HG03066 (cell line): ENCODE measurements around the gene ZNF805.
"Not testable (repeated sequence)": the region's sequence is repeated elsewhere in the genome, so short reads cannot be mapped to it uniquely, and the experiment has no call there.

Experiments used
- ATAC-seq: cut with Tn5 transposase; IDR thresholded peaks from one replicate; pipeline ENCODE4 v1.9.1; 2021; ENCODE audit warnings: low read depth; ENCODE audit not compliant: unreplicated experiment

The ZNF805 gene

GRCh38 chr19:57267291-57267690, 26.9 kb downstream of the ZNF805 start:
- ATAC-seq, result no peak

- ATAC-seq, result no peak
Measured at GRCh38 chr19:57269515-57270250, 29.3 kb downstream of the ZNF805 start.

- no peak for ATAC-seq
Measured at GRCh38 chr19:57271280-57271679, 30.8 kb downstream of the ZNF805 start.

- no peak for ATAC-seq
Measured at GRCh38 chr19:57273014-57273413, 32.6 kb downstream of the ZNF805 start.

- no peak for ATAC-seq
Measured at GRCh38 chr19:57276430-57276829, 36.0 kb downstream of the ZNF805 start.

GRCh38 chr19:57278481-57278880, 38.0 kb downstream of the ZNF805 start:
- not testable (repeated sequence) for ATAC-seq

- ATAC-seq, result peak; percentile 77
Measured at GRCh38 chr19:57279418-57280164, 39.2 kb downstream of the ZNF805 start.

GRCh38 chr19:57280165-57280961, 39.9 kb downstream of the ZNF805 start, which contains the start of gene ZNF460:
ZNF460 (plus strand) TSS chr19:57280485; CDS start chr19:57280807, 322 bp downstream.
- peak; percentile 77 for ATAC-seq

- no peak for ATAC-seq
Measured at GRCh38 chr19:57280962-57281400, 40.5 kb downstream of the ZNF805 start.

GRCh38 chr19:57282011-57282643, 41.7 kb downstream of the ZNF805 start:
- ATAC-seq, result no peak

GRCh38 chr19:57288373-57288772, 47.9 kb downstream of the ZNF805 start:
- no peak for ATAC-seq

- ATAC-seq, result no peak
Measured at GRCh38 chr19:57290970-57291369, 50.5 kb downstream of the ZNF805 start.

- no peak for ATAC-seq
Measured at GRCh38 chr19:57292547-57292946, 52.1 kb downstream of the ZNF805 start.

- no peak for ATAC-seq
Measured at GRCh38 chr19:57293719-57294118, 53.3 kb downstream of the ZNF805 start.

GRCh38 chr19:57302020-57302465, 61.6 kb downstream of the ZNF805 start:
- ATAC-seq, result no peak

GRCh38 chr19:57302727-57303401, 62.4 kb downstream of the ZNF805 start:
- no peak for ATAC-seq
